ENCODE results near the gene F12. TPM values are rescaled to one million over a fixed set of nuclear protein-coding genes. Genes with fewer than 3 reads are reported as not detected.

F12 gene
- polyA plus RNA-seq, 1 of the 3 experiments (the other 2 are of a cell fraction): 4.3 TPM

GRCh38 chr5:177446200-177447065, 37.1 kb upstream of the F12 start, which contains the start of gene PRR7:
Gene PRR7, plus strand, starts transcription at chr5:177446814. Its CDS starts 8,254 bp downstream, at chr5:177455068.
- peak; percentile 95 for DNase-seq
- ChIA-PET POLR2A (interaction anchor here (0.8 to 6.1 kb wide), 8 partner anchors 9 to 56 kb away, joined by 3 to 46 read pairs (median 4); partner anchors contain the start of gene GRK6), CTCF (interaction anchor here (0.7 to 15.5 kb wide), 13 partner anchors 9 to 143 kb away, joined by 3 to 318 read pairs (median 4); partner anchors contain the start of genes GRK6, PDLIM7, PFN3 and PRELID1)
- H3K4me3 ChIP-seq (ENCODE audit: low read depth in 2 of 2, low read length in 1 of 2): peak within 1 kb of the TSS; percentile 69 to 77
- peaks cover 21% of the 10 kb centered on the region for H3F3A ChIP-seq (replicated peaks; ENCODE audit: insufficient read depth)
- WGBS (ENCODE audit: low lambda C conversion rate): 1% methylated on average over 16 of the region's 89 CpGs
- TF ChIP-seq FOXJ3 (CRISPR knock-in tag; IDR thresholded peaks at IDR 0.05) (peak; percentile 42; the same call in 1 of the 2 replicates), MXI1 (IDR thresholded peaks at IDR 0.05; ENCODE audit: low read depth, low read length) (peak; percentile 91), FOXM1 (IDR thresholded peaks at IDR 0.05; ENCODE audit: low read depth) (no peak), NRF1 (IDR thresholded peaks at IDR 0.05; ENCODE audit: low read depth, low read length) (peak; percentile 51), RCOR1 (IDR thresholded peaks at IDR 0.05; ENCODE audit: low read length) (0 out of 2 replicates have a peak, but pooled peaks have one; percentile 31)
- TF ChIP-seq, protein P1, sequence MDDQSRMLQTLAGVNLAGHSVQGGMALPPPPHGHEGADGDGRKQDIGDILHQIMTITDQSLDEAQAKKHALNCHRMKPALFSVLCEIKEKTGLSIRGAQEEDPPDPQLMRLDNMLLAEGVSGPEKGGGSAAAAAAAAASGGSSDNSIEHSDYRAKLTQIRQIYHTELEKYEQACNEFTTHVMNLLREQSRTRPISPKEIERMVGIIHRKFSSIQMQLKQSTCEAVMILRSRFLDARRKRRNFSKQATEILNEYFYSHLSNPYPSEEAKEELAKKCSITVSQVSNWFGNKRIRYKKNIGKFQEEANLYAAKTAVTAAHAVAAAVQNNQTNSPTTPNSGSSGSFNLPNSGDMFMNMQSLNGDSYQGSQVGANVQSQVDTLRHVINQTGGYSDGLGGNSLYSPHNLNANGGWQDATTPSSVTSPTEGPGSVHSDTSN (IDR thresholded peaks at IDR 0.05): 0 out of 2 replicates have a peak, but pooled peaks have one; percentile 6
- TF ChIP-seq, protein P2, sequence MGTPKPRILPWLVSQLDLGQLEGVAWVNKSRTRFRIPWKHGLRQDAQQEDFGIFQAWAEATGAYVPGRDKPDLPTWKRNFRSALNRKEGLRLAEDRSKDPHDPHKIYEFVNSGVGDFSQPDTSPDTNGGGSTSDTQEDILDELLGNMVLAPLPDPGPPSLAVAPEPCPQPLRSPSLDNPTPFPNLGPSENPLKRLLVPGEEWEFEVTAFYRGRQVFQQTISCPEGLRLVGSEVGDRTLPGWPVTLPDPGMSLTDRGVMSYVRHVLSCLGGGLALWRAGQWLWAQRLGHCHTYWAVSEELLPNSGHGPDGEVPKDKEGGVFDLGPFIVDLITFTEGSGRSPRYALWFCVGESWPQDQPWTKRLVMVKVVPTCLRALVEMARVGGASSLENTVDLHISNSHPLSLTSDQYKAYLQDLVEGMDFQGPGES (IDR thresholded peaks at IDR 0.05; ENCODE audit: low read depth, low read length): no peak
- TF ChIP-seq, protein P3, sequence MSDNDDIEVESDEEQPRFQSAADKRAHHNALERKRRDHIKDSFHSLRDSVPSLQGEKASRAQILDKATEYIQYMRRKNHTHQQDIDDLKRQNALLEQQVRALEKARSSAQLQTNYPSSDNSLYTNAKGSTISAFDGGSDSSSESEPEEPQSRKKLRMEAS (IDR thresholded peaks at IDR 0.05; ENCODE audit: low read depth): peak; percentile 52; the same call in 1 of the 2 replicates
- TF ChIP-seq, protein P4, sequence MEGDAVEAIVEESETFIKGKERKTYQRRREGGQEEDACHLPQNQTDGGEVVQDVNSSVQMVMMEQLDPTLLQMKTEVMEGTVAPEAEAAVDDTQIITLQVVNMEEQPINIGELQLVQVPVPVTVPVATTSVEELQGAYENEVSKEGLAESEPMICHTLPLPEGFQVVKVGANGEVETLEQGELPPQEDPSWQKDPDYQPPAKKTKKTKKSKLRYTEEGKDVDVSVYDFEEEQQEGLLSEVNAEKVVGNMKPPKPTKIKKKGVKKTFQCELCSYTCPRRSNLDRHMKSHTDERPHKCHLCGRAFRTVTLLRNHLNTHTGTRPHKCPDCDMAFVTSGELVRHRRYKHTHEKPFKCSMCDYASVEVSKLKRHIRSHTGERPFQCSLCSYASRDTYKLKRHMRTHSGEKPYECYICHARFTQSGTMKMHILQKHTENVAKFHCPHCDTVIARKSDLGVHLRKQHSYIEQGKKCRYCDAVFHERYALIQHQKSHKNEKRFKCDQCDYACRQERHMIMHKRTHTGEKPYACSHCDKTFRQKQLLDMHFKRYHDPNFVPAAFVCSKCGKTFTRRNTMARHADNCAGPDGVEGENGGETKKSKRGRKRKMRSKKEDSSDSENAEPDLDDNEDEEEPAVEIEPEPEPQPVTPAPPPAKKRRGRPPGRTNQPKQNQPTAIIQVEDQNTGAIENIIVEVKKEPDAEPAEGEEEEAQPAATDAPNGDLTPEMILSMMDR (IDR thresholded peaks at IDR 0.05): no peak
- H3K79me2 ChIP-seq (ENCODE audit: insufficient read depth): peaks cover 27% of the 10 kb centered on the region
- H3K4me1 ChIP-seq (ENCODE audit: control insufficient read depth in 1 of 2, insufficient read depth in 2 of 2, low read depth in 1 of 2, low read length in 1 of 2): peaks cover 23 to 41% of the 10 kb centered on the region in 2 experiments
- H3K4me2 ChIP-seq: peak within 1 kb of the TSS; percentile 86
- no peaks in the 10 kb centered on the region for H3K27me3 ChIP-seq (ENCODE audit: insufficient read depth)
- peak within 1 kb of the TSS; percentile 93 to 96 for H3K27ac ChIP-seq (ENCODE audit: low read depth in 2 of 2, low read length in 1 of 2)
- H3K9ac ChIP-seq: peak within 1 kb of the TSS; percentile 92
- no peaks in the 10 kb centered on the region for H3K9me3 ChIP-seq
- 0 out of 2 replicates have a peak, but pooled peaks cover 9% of the 10 kb centered on the region for H4K20me1 ChIP-seq (ENCODE audit: insufficient read depth)
- H3K36me3 ChIP-seq (replicated peaks in 1 of 2; ENCODE audit: control insufficient read depth in 1 of 2, insufficient read depth in 2 of 2, low read length in 1 of 2): peaks cover 5 to 13% of the 10 kb centered on the region in 2 experiments
- H2AFZ ChIP-seq (ENCODE audit: low read depth): peak within 1 kb of the TSS; percentile 33; the same call in 1 of the 2 replicates
- H3K9me2 ChIP-seq: no peaks in the 10 kb centered on the region
